Smooth muscle cell (in vitro differentiated cells): Measurements from ENCODE around the gene RHBDD1. TPM values are rescaled to one million over a fixed set of nuclear protein-coding genes. Genes with fewer than 3 reads are reported as not detected.

Experiments
- DNase-seq: peaks from one replicate; lab custom pipeline; 2025; ENCODE audit not compliant: unreplicated experiment; lab: John Stamatoyannopoulos, UW
- H2AFZ ChIP-seq: fragments of 200-600 bp; sonication (generic); 2 replicates; pipeline ENCODE4 v1.6.0; 2016; ENCODE audit warnings: antibody characterized with exemption, low read depth, mild to moderate bottlenecking
- H3F3A ChIP-seq: fragments of 200-600 bp; sonication (generic); 2 replicates; pipeline ENCODE4 v1.6.0; 2017; ENCODE audit warnings: antibody characterized with exemption, low read depth
- H3K27ac ChIP-seq: fragments of 200-600 bp; sonication (generic); 2 replicates; pipeline ENCODE4 v1.5.1; 2016; ENCODE audit warnings: low read depth, mild to moderate bottlenecking
- H3K27me3 ChIP-seq: fragments of 200-600 bp; sonication (generic); 2 replicates; pipeline ENCODE4 v1.6.1; 2016; ENCODE audit warnings: low read depth, mild to moderate bottlenecking
- H3K36me3 ChIP-seq: fragments of 200-600 bp; sonication (generic); 2 replicates; pipeline ENCODE4 v1.5.1; 2016; ENCODE audit warnings: low read depth
- H3K4me1 ChIP-seq: fragments of 200-600 bp; sonication (generic); 2 replicates; pipeline ENCODE4 v1.5.1; 2016; ENCODE audit warnings: low read depth
- H3K4me2 ChIP-seq: fragments of 200-600 bp; sonication (generic); 2 replicates; pipeline ENCODE4 v1.6.0; 2016; ENCODE audit warnings: mild to moderate bottlenecking
- H3K4me3 ChIP-seq: fragments of 200-600 bp; sonication (generic); 2 replicates; pipeline ENCODE4 v1.5.1; 2016; ENCODE audit warnings: mild to moderate bottlenecking
- H3K79me2 ChIP-seq: fragments of 200-600 bp; sonication (generic); 2 replicates; pipeline ENCODE4 v1.6.0; 2016; ENCODE audit warnings: low read depth, mild to moderate bottlenecking
- H3K9ac ChIP-seq: fragments of 200-600 bp; sonication (generic); 2 replicates; pipeline ENCODE4 v1.6.0; 2016; ENCODE audit warnings: low read depth
- H3K9me3 ChIP-seq: fragments of 200-600 bp; sonication (generic); replicated peaks from 2 replicates; pipeline ENCODE4 v1.5.1; 2016; ENCODE audit warnings: low read depth
- H4K20me1 ChIP-seq: fragments of 200-600 bp; sonication (generic); 2 replicates; pipeline ENCODE4 v1.6.0; 2016; ENCODE audit warnings: low read depth
- WGBS: methylation state at CpG from one replicate; pipeline ENCODE4 v1.1.7; 2016; ENCODE audit warnings: low lambda C conversion rate; 5-methylcytosine and 5-hydroxymethylcytosine counted together
- polyA plus RNA-seq: library from polyadenylated mRNA; unstranded; fragments of >200 nt; fragmentation: Nextera tagmentation; extraction: Ambion mirVana; gene quantifications from 2 replicates; pipeline ENCODE4 v1.2.1, GENCODE V29; 2016
- total RNA-seq: library from RNA; depleted of rRNA; stranded (reverse); fragments of >200 nt; gene quantifications from 2 replicates; pipeline ENCODE4 v1.2.3, GENCODE V29; 2014
- TF ChIP-seq, protein P1 (sequence below): fragments of 200-600 bp; sonication (generic); IDR thresholded peaks from 2 replicates; pipeline ENCODE4 v1.5.1; 2017; ENCODE audit warnings: borderline replicate concordance, mild to moderate bottlenecking, antibody characterized with exemption; ENCODE audit not compliant: insufficient read depth, poor library complexity, severe bottlenecking

The RHBDD1 gene
- total and polyA plus RNA-seq, 2 experiments from 2014 or later = 11.3 to 20.7 TPM

DNA sequence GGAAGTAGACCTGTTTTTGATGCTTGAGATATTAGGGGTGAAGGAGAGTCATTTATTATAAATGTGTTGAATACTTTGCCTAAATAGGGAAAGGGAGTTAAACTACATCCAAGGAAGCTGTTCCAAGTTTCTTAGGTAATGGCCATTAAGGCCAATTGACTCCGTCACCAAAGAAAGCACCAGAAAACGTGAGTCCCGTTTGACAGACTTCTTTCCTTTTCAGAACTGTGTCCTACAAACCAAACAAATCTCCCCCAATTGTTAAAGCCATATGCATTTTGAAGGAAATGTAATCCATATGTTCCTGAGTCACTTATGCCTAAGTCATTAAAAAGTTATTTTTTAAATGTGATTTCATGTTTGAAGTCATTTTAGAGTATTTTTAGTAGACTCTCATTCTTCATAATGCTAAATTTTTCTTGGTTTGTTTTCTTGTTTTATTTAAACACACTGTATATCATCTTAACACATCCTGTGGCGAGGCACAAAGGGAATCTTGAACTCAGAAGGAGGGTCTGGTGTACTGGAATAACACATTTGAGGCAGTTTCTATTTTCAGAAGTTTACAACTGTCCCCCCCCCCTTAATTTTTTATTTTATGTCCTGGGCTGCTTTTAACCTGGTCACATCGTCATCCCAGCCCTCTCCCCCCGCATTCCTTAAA is 133.7 kb downstream of the RHBDD1 start:
- no peak for DNase-seq
- H3K36me3 ChIP-seq = no peaks in the 10 kb centered on the region
- no peak overlapping the region for H3K9ac ChIP-seq
- H4K20me1 ChIP-seq = no peaks in the 10 kb centered on the region
- H2AFZ ChIP-seq = no peak overlapping the region
- H3K4me2 ChIP-seq = no peak overlapping the region
- no peaks in the 10 kb centered on the region for H3F3A ChIP-seq
- no peak overlapping the region for H3K4me3 ChIP-seq
- 75% methylated on average over 6 of the region's 6 CpGs for WGBS
- H3K9me3 ChIP-seq = no peaks in the 10 kb centered on the region
- no peaks in the 10 kb centered on the region for H3K27me3 ChIP-seq
- H3K27ac ChIP-seq = no peak overlapping the region
- no peaks in the 10 kb centered on the region for H3K4me1 ChIP-seq
- TF ChIP-seq, protein P1, sequence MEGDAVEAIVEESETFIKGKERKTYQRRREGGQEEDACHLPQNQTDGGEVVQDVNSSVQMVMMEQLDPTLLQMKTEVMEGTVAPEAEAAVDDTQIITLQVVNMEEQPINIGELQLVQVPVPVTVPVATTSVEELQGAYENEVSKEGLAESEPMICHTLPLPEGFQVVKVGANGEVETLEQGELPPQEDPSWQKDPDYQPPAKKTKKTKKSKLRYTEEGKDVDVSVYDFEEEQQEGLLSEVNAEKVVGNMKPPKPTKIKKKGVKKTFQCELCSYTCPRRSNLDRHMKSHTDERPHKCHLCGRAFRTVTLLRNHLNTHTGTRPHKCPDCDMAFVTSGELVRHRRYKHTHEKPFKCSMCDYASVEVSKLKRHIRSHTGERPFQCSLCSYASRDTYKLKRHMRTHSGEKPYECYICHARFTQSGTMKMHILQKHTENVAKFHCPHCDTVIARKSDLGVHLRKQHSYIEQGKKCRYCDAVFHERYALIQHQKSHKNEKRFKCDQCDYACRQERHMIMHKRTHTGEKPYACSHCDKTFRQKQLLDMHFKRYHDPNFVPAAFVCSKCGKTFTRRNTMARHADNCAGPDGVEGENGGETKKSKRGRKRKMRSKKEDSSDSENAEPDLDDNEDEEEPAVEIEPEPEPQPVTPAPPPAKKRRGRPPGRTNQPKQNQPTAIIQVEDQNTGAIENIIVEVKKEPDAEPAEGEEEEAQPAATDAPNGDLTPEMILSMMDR = no peak
- no peaks in the 10 kb centered on the region for H3K79me2 ChIP-seq

DNA sequence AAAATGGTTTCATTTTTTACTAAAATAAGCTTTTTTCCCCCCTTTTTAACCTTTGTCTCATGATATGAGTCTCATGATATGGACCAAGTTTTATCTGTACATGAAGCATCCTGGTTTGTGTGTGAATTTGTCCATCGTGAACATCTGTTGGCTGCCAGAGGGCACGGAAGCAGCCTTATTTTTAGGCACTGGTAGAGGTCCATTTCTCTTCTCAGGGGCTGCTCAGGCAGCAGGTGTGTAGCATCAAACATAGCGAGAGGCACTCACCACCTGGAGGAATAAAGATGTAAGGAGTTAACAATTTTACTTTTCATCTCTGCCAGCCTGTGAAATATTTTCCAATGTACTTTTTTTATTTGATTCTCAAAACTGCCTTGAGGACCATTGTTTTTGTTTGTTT is 134.5 kb downstream of the RHBDD1 start:
- no peaks in the 10 kb centered on the region for H4K20me1 ChIP-seq
- no peaks in the 10 kb centered on the region for H3K36me3 ChIP-seq
- DNase-seq = no peak
- TF ChIP-seq, protein P1 = no peak
- H3K4me1 ChIP-seq = no peaks in the 10 kb centered on the region
- H3K9ac ChIP-seq = no peak overlapping the region
- H3K79me2 ChIP-seq = no peaks in the 10 kb centered on the region
- 98% methylated on average over 3 of the region's 3 CpGs for WGBS
- no peak overlapping the region for H3K27ac ChIP-seq
- H2AFZ ChIP-seq = no peak overlapping the region
- H3K27me3 ChIP-seq = no peaks in the 10 kb centered on the region
- no peaks in the 10 kb centered on the region for H3K9me3 ChIP-seq
- no peak overlapping the region for H3K4me2 ChIP-seq
- no peak overlapping the region for H3K4me3 ChIP-seq
- no peaks in the 10 kb centered on the region for H3F3A ChIP-seq

DNA sequence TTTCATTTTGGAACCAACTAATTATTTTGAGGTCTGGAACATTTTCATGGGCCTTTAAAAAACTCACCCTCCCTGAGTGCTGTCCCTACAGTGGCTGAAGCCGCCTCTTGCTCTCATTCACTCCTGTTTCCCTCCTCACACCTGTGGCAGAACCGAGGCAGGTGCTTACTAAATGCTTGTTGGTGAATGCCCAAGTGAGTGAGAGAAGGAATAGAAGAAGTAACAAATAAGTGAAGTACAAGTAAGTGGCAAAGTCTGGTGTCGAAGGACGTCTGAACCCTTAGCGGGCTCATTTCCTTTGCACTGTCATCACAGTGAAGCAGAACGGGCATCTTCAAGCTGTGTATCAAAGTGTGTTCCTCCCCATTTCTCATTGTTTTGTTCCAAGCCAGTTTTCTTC is 135.2 kb downstream of the RHBDD1 start:
- H3K9ac ChIP-seq = no peak overlapping the region
- no peaks in the 10 kb centered on the region for H4K20me1 ChIP-seq
- H3K36me3 ChIP-seq = no peaks in the 10 kb centered on the region
- no peaks in the 10 kb centered on the region for H3K4me1 ChIP-seq
- H3K79me2 ChIP-seq = no peaks in the 10 kb centered on the region
- TF ChIP-seq, protein P1 = no peak
- WGBS = 93% methylated on average over 6 of the region's 6 CpGs
- H3K4me2 ChIP-seq = no peak overlapping the region
- no peaks in the 10 kb centered on the region for H3F3A ChIP-seq
- no peak overlapping the region for H3K27ac ChIP-seq
- H3K27me3 ChIP-seq = no peaks in the 10 kb centered on the region
- no peak overlapping the region for H2AFZ ChIP-seq
- no peaks in the 10 kb centered on the region for H3K9me3 ChIP-seq
- no peak for DNase-seq
- H3K4me3 ChIP-seq = no peak overlapping the region

DNA sequence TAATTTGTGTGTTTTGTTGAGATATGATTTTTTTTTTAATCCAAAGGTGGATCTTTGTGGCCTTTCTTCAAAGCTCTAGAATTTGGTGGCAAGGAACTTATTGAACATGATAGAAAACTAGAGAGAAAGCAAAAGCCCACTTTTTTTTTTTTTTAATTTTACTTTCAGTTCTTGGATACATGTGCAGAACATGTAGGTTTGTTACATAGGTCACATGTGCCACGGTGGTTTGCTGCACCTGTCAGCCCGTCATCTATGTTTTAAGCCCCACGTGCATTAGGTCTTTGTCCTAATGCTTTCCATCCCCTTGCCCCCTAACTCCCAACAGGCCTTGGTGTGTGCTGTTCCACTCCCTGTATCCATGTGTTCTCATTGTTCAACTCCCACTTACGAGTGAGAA is 135.9 kb downstream of the RHBDD1 start:
- no peaks in the 10 kb centered on the region for H3K79me2 ChIP-seq
- no peaks in the 10 kb centered on the region for H3K9me3 ChIP-seq
- H3K4me2 ChIP-seq = no peak overlapping the region
- H3K4me3 ChIP-seq = no peak overlapping the region
- no peak overlapping the region for H3K9ac ChIP-seq
- no peak for DNase-seq
- no peaks in the 10 kb centered on the region for H3K4me1 ChIP-seq
- no peak overlapping the region for H2AFZ ChIP-seq
- H3K36me3 ChIP-seq = no peaks in the 10 kb centered on the region
- no peaks in the 10 kb centered on the region for H4K20me1 ChIP-seq
- H3F3A ChIP-seq = no peaks in the 10 kb centered on the region
- H3K27ac ChIP-seq = no peak overlapping the region
- H3K27me3 ChIP-seq = no peaks in the 10 kb centered on the region
- TF ChIP-seq, protein P1 = no peak
- 100% methylated on average over 4 of the region's 4 CpGs for WGBS
